WTC11 (cell line): ENCODE results near the gene ABCA1. TPM values are rescaled to one million over a fixed set of nuclear protein-coding genes. Genes with fewer than 3 reads are reported as not detected.

Experiments
- ATAC-seq: fragments of 200-7000 bp; cut with Tn5 transposase; 2 replicates; pipeline ENCODE4 v1.10.0; 2021; ENCODE audit warnings: mild to moderate bottlenecking, moderate library complexity
- CTCF ChIA-PET: fragments of 300-600 bp; sonication (Branson Sonifier 250); formaldehyde crosslinking; loops from one replicate; lab custom pipeline; 2021; ENCODE audit warnings: antibody characterized with exemption; lab: Charles Lee
- POLR2A ChIA-PET: fragments of 350-600 bp; sonication (Branson Sonifier 250); formaldehyde crosslinking; loops from one replicate; lab custom pipeline; 2021; ENCODE audit warnings: antibody characterized with exemption; lab: Charles Lee
- DNase-seq: peaks from one replicate; pipeline ENCODE4 v3.0.0; 2021; ENCODE audit warnings: low spot score
- H3K27ac Mint-ChIP-seq: 2 replicates; pipeline ENCODE4 v1.8.0; 2021; ENCODE audit warnings: mixed read lengths
- H3K27me3 Mint-ChIP-seq: 2 replicates; pipeline ENCODE4 v1.8.0; 2021; ENCODE audit warnings: low read depth, mild to moderate bottlenecking, moderate library complexity, mixed read lengths
- H3K36me3 Mint-ChIP-seq: 2 replicates; pipeline ENCODE4 v1.8.0; 2021; ENCODE audit warnings: mixed read lengths
- H3K4me1 Mint-ChIP-seq: 2 replicates; pipeline ENCODE4 v1.8.0; 2022; ENCODE audit warnings: mixed read lengths
- H3K4me3 Mint-ChIP-seq: 2 replicates; pipeline ENCODE4 v1.8.0; 2021; ENCODE audit warnings: mild to moderate bottlenecking, moderate library complexity, mixed read lengths
- H3K9me3 Mint-ChIP-seq: 2 replicates; pipeline ENCODE4 v1.8.0; 2021; ENCODE audit warnings: mixed read lengths
- ATF1 ChIP-seq: sonication (generic); formaldehyde crosslinking; IDR thresholded peaks from 2 replicates; pipeline ENCODE4 v1.8.1; 2023; ENCODE audit warnings: mild to moderate bottlenecking, moderate library complexity, missing genetic modification reagents
- CDX4 ChIP-seq: fragments of 250-450 bp; sonication (Bioruptor Pico); IDR thresholded peaks from 2 replicates; pipeline ENCODE4 v1.9.0; 2021; ENCODE audit warnings: moderate library complexity, mild to moderate bottlenecking, inconsistent platforms, borderline replicate concordance
- EMX1 ChIP-seq: fragments of 250-450 bp; sonication (Bioruptor Pico); IDR thresholded peaks from 2 replicates; pipeline ENCODE4 v1.8.0; 2021; ENCODE audit warnings: mild to moderate bottlenecking
- ETV6 ChIP-seq: sonication (generic); formaldehyde crosslinking; IDR thresholded peaks from 2 replicates; pipeline ENCODE4 v1.8.1; 2022; ENCODE audit warnings: mild to moderate bottlenecking, missing genetic modification reagents
- FOXK1 ChIP-seq: sonication (generic); formaldehyde crosslinking; IDR thresholded peaks from 2 replicates; pipeline ENCODE4 v1.8.0; 2022; ENCODE audit warnings: mild to moderate bottlenecking, moderate library complexity, missing genetic modification reagents
- GABPB1 ChIP-seq: sonication (generic); formaldehyde crosslinking; IDR thresholded peaks from 2 replicates; pipeline ENCODE4 v1.8.1; 2023; ENCODE audit warnings: mild to moderate bottlenecking, missing genetic modification reagents
- GTF2I ChIP-seq: fragments of 250-450 bp; sonication (Bioruptor Pico); conservative IDR thresholded peaks from 2 replicates; pipeline ENCODE4 v1.4.0; 2021; ENCODE audit warnings: mild to moderate bottlenecking
- MXD4 ChIP-seq: fragments of 250-450 bp; sonication (Bioruptor Pico); IDR thresholded peaks from 2 replicates; pipeline ENCODE4 v1.8.0; 2021; ENCODE audit warnings: mild to moderate bottlenecking, moderate library complexity, borderline replicate concordance
- NR1H2 ChIP-seq: sonication (generic); formaldehyde crosslinking; IDR thresholded peaks from 2 replicates; pipeline ENCODE4 v1.9.0; 2021; ENCODE audit warnings: mild to moderate bottlenecking, moderate library complexity, missing genetic modification reagents
- PRRX2 ChIP-seq: fragments of 250-450 bp; sonication (Bioruptor Pico); IDR thresholded peaks from 2 replicates; pipeline ENCODE4 v1.8.0; 2021; ENCODE audit warnings: mild to moderate bottlenecking
- RORB ChIP-seq: fragments of 250-450 bp; sonication (Bioruptor Pico); IDR thresholded peaks from 2 replicates; pipeline ENCODE4 v1.9.0; 2021; ENCODE audit warnings: mild to moderate bottlenecking
- SMAD4 ChIP-seq: sonication (generic); formaldehyde crosslinking; IDR thresholded peaks from 2 replicates; pipeline ENCODE4 v1.8.0; 2022; ENCODE audit warnings: mild to moderate bottlenecking, missing genetic modification reagents
- SP1 ChIP-seq: sonication (generic); formaldehyde crosslinking; conservative IDR thresholded peaks from 2 replicates; pipeline ENCODE4 v1.8.1; 2022; ENCODE audit warnings: missing genetic modification reagents
- TP53 ChIP-seq: sonication (generic); formaldehyde crosslinking; IDR thresholded peaks from 2 replicates; pipeline ENCODE4 v1.8.1; 2023; ENCODE audit warnings: mild to moderate bottlenecking, missing genetic modification reagents
- ZNF121 ChIP-seq: sonication (generic); formaldehyde crosslinking; IDR thresholded peaks from 2 replicates; pipeline ENCODE4 v1.8.0; 2023; ENCODE audit warnings: missing genetic modification reagents
- ZNF416 ChIP-seq: fragments of 250-450 bp; sonication (Bioruptor Pico); IDR thresholded peaks from 2 replicates; pipeline ENCODE4 v1.9.0; 2021; ENCODE audit warnings: mild to moderate bottlenecking, inconsistent platforms
- ZNF423 ChIP-seq: fragments of 250-450 bp; sonication (Bioruptor Pico); IDR thresholded peaks from 2 replicates; pipeline ENCODE4 v2.1.2; 2022; ENCODE audit warnings: mild to moderate bottlenecking, moderate library complexity
- total RNA-seq: library from RNA; stranded (reverse); gene quantifications from 3 replicates; pipeline ENCODE4 v1.2.3, GENCODE V29; 2021
- TF ChIP-seq, protein P1 (sequence below): sonication (generic); formaldehyde crosslinking; IDR thresholded peaks from 2 replicates; pipeline ENCODE4 v1.8.1; 2022; ENCODE audit warnings: low read depth, mild to moderate bottlenecking, moderate library complexity, missing genetic modification reagents, borderline replicate concordance
- TF ChIP-seq, protein P2 (sequence below): sonication (generic); formaldehyde crosslinking; conservative IDR thresholded peaks from 2 replicates; pipeline ENCODE4 v1.8.1; 2023; ENCODE audit warnings: mild to moderate bottlenecking, low read depth, missing genetic modification reagents, moderate library complexity
- TF ChIP-seq, protein P3 (sequence below): sonication (generic); formaldehyde crosslinking; IDR thresholded peaks from 2 replicates; pipeline ENCODE4 v1.8.1; 2023; ENCODE audit warnings: mild to moderate bottlenecking, missing genetic modification reagents
- TF ChIP-seq, protein P4 (sequence below): sonication (generic); formaldehyde crosslinking; IDR thresholded peaks from 2 replicates; pipeline ENCODE4 v1.8.0; 2022; ENCODE audit warnings: mild to moderate bottlenecking, missing genetic modification reagents

ABCA1 gene
- total RNA-seq, 1 experiment from 2014 or later: 7.8 TPM

- TF ChIP-seq, protein P1, sequence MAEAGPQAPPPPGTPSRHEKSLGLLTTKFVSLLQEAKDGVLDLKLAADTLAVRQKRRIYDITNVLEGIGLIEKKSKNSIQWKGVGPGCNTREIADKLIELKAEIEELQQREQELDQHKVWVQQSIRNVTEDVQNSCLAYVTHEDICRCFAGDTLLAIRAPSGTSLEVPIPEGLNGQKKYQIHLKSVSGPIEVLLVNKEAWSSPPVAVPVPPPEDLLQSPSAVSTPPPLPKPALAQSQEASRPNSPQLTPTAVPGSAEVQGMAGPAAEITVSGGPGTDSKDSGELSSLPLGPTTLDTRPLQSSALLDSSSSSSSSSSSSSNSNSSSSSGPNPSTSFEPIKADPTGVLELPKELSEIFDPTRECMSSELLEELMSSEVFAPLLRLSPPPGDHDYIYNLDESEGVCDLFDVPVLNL (CRISPR knock-in tag): no peak
These were observed 59.1 kb downstream of the ABCA1 start (continued) for GRCh38 chr9:104868687-104869404.

GRCh38 chr9:104868303-104868686 is 59.7 kb downstream of the ABCA1 start:
- DNase-seq (no peak), ATAC-seq (no peak)
- no peaks in the 10 kb centered on the region for H3K9me3 Mint-ChIP-seq
- peaks cover 2% of the 10 kb centered on the region; the same call in 1 of the 2 replicates for H3K27me3 Mint-ChIP-seq
- TF ChIP-seq CDX4 (CRISPR knock-in tag) (no peak), ZNF423 (CRISPR knock-in tag) (no peak), TP53 (CRISPR knock-in tag) (no peak), ZNF416 (CRISPR knock-in tag) (no peak), GABPB1 (no peak), RORB (CRISPR knock-in tag) (no peak)
- TF ChIP-seq, protein P2, sequence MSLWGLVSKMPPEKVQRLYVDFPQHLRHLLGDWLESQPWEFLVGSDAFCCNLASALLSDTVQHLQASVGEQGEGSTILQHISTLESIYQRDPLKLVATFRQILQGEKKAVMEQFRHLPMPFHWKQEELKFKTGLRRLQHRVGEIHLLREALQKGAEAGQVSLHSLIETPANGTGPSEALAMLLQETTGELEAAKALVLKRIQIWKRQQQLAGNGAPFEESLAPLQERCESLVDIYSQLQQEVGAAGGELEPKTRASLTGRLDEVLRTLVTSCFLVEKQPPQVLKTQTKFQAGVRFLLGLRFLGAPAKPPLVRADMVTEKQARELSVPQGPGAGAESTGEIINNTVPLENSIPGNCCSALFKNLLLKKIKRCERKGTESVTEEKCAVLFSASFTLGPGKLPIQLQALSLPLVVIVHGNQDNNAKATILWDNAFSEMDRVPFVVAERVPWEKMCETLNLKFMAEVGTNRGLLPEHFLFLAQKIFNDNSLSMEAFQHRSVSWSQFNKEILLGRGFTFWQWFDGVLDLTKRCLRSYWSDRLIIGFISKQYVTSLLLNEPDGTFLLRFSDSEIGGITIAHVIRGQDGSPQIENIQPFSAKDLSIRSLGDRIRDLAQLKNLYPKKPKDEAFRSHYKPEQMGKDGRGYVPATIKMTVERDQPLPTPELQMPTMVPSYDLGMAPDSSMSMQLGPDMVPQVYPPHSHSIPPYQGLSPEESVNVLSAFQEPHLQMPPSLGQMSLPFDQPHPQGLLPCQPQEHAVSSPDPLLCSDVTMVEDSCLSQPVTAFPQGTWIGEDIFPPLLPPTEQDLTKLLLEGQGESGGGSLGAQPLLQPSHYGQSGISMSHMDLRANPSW (CRISPR knock-in tag): no peak
- no peak overlapping the region for H3K27ac Mint-ChIP-seq
- H3K4me3 Mint-ChIP-seq: no peak overlapping the region
- ChIA-PET POLR2A (interaction anchor here (0.5 to 1.7 kb wide), 9 partner anchors 13 to 547 kb away, joined by 3 to 16 read pairs (median 3); partner anchors contain the start of gene ABCA1), CTCF (interaction anchor here (0.8 to 1.8 kb wide), 9 partner anchors 14 to 545 kb away, joined by 3 to 23 read pairs (median 4); partner anchors contain the start of gene SLC44A1)
- H3K4me1 Mint-ChIP-seq: peaks cover 61% of the 10 kb centered on the region
- no peaks in the 10 kb centered on the region for H3K36me3 Mint-ChIP-seq

- Mint-ChIP-seq H3K36me3 (no peaks in the 10 kb centered on the region), H3K27ac (no peak overlapping the region), H3K9me3 (no peaks in the 10 kb centered on the region), H3K4me1 (peaks cover 66% of the 10 kb centered on the region), H3K4me3 (no peak overlapping the region), H3K27me3 (no peaks in the 10 kb centered on the region; the same call in 1 of the 2 replicates)
- ChIA-PET POLR2A (no interaction called here), CTCF (no interaction called here)
- DNase-seq: no peak
- no peak for TF ChIP-seq SP1 (CRISPR knock-in tag)
- TF ChIP-seq, protein P1 (CRISPR knock-in tag): no peak
- TF ChIP-seq SMAD4 (CRISPR knock-in tag): no peak
- no peak for TF ChIP-seq ATF1
- no peak for TF ChIP-seq ETV6 (CRISPR knock-in tag)
- no peak for TF ChIP-seq ZNF121 (CRISPR knock-in tag)
- TF ChIP-seq MXD4 (CRISPR knock-in tag): no peak
- no peak for TF ChIP-seq EMX1 (CRISPR knock-in tag)
- TF ChIP-seq FOXK1 (CRISPR knock-in tag): no peak
- no peak for TF ChIP-seq GABPB1
- TF ChIP-seq ZNF416 (CRISPR knock-in tag): no peak
- TF ChIP-seq GTF2I: no peak
- TF ChIP-seq NR1H2 (CRISPR knock-in tag): no peak
- no peak for TF ChIP-seq PRRX2 (CRISPR knock-in tag)
- no peak for TF ChIP-seq CDX4 (CRISPR knock-in tag)
- TF ChIP-seq, protein P3, sequence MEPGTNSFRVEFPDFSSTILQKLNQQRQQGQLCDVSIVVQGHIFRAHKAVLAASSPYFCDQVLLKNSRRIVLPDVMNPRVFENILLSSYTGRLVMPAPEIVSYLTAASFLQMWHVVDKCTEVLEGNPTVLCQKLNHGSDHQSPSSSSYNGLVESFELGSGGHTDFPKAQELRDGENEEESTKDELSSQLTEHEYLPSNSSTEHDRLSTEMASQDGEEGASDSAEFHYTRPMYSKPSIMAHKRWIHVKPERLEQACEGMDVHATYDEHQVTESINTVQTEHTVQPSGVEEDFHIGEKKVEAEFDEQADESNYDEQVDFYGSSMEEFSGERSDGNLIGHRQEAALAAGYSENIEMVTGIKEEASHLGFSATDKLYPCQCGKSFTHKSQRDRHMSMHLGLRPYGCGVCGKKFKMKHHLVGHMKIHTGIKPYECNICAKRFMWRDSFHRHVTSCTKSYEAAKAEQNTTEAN (CRISPR knock-in tag): no peak
- TF ChIP-seq, protein P4, sequence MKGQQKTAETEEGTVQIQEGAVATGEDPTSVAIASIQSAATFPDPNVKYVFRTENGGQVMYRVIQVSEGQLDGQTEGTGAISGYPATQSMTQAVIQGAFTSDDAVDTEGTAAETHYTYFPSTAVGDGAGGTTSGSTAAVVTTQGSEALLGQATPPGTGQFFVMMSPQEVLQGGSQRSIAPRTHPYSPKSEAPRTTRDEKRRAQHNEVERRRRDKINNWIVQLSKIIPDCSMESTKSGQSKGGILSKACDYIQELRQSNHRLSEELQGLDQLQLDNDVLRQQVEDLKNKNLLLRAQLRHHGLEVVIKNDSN: no peak
- ATAC-seq: no peak
These were observed 61.8 kb downstream of the ABCA1 start for GRCh38 chr9:104866191-104866590.
